Neuron (in vitro differentiated cells): ENCODE data around the gene PLCH1.

Experiments used
- H2AFZ ChIP-seq: one replicate; pipeline ENCODE4 v1.6.1; 2013; ENCODE audit warnings: low read depth, mild to moderate bottlenecking, inconsistent platforms, low read length, moderate library complexity
- H3K27me3 ChIP-seq: one replicate; pipeline ENCODE4 v1.6.1; 2013; ENCODE audit warnings: low read length; ENCODE audit not compliant: insufficient read depth
- H3K36me3 ChIP-seq: one replicate; pipeline ENCODE4 v1.6.1; 2013; ENCODE audit warnings: low read length; ENCODE audit not compliant: insufficient read depth
- H3K4me1 ChIP-seq: one replicate; pipeline ENCODE4 v1.6.1; 2013; ENCODE audit warnings: low read length; ENCODE audit not compliant: insufficient read depth
- H3K4me3 ChIP-seq: 2 replicates; pipeline ENCODE4 v1.5.1; 2013; ENCODE audit warnings: mild to moderate bottlenecking, low read length, moderate library complexity
- H3K9me3 ChIP-seq: one replicate; pipeline ENCODE4 v1.6.1; 2013; ENCODE audit warnings: low read length

PLCH1 gene

GRCh38 chr3:155428563-155428962, 316.3 kb downstream of the PLCH1 start:
- Histone ChIP-seq H3K4me3 (no peak overlapping the region), H3K9me3 (peaks cover 3% of the 10 kb centered on the region), H3K36me3 (no peaks in the 10 kb centered on the region), H3K4me1 (peaks cover 6% of the 10 kb centered on the region), H2AFZ (no peak overlapping the region), H3K27me3 (no peaks in the 10 kb centered on the region)

GRCh38 chr3:155426524-155427230, 318.2 kb downstream of the PLCH1 start:
- Histone ChIP-seq H3K36me3 (no peaks in the 10 kb centered on the region), H2AFZ (no peak overlapping the region), H3K9me3 (peaks cover 3% of the 10 kb centered on the region), H3K4me3 (no peak overlapping the region), H3K27me3 (no peaks in the 10 kb centered on the region), H3K4me1 (peaks cover 8% of the 10 kb centered on the region)

GRCh38 chr3:155425396-155425795, 319.5 kb downstream of the PLCH1 start:
- Histone ChIP-seq H3K27me3 (no peaks in the 10 kb centered on the region), H3K4me3 (no peak overlapping the region), H2AFZ (no peak overlapping the region), H3K9me3 (peaks cover 3% of the 10 kb centered on the region), H3K4me1 (peaks cover 21% of the 10 kb centered on the region), H3K36me3 (no peaks in the 10 kb centered on the region)

GRCh38 chr3:155424323-155424710, 320.6 kb downstream of the PLCH1 start:
- peaks cover 3% of the 10 kb centered on the region for H3K9me3 ChIP-seq
- H3K4me3 ChIP-seq, result no peak overlapping the region
- no peak overlapping the region for H2AFZ ChIP-seq
- H3K27me3 ChIP-seq, result no peaks in the 10 kb centered on the region
- H3K36me3 ChIP-seq, result no peaks in the 10 kb centered on the region
- H3K4me1 ChIP-seq, result peaks cover 24% of the 10 kb centered on the region

GRCh38 chr3:155423526-155424322, 321.1 kb downstream of the PLCH1 start:
- Histone ChIP-seq H3K9me3 (peaks cover 3% of the 10 kb centered on the region), H3K4me1 (peaks cover 25% of the 10 kb centered on the region), H2AFZ (no peak overlapping the region), H3K27me3 (no peaks in the 10 kb centered on the region), H3K36me3 (no peaks in the 10 kb centered on the region), H3K4me3 (no peak overlapping the region)

- no peaks in the 10 kb centered on the region for H3K36me3 ChIP-seq
- peaks cover 36% of the 10 kb centered on the region for H3K4me1 ChIP-seq
- H3K27me3 ChIP-seq, result no peaks in the 10 kb centered on the region
- no peak overlapping the region for H2AFZ ChIP-seq
- no peaks in the 10 kb centered on the region for H3K9me3 ChIP-seq
- H3K4me3 ChIP-seq, result no peak overlapping the region
These were observed 323.9 kb downstream of the PLCH1 start for GRCh38 chr3:155420881-155421486.

GRCh38 chr3:155420406-155420805, 324.5 kb downstream of the PLCH1 start:
- Histone ChIP-seq H3K4me1 (peaks cover 36% of the 10 kb centered on the region), H3K27me3 (no peaks in the 10 kb centered on the region), H2AFZ (no peak overlapping the region), H3K36me3 (no peaks in the 10 kb centered on the region), H3K4me3 (no peak overlapping the region), H3K9me3 (no peaks in the 10 kb centered on the region)

- Histone ChIP-seq H3K27me3 (no peaks in the 10 kb centered on the region), H2AFZ (no peak overlapping the region), H3K36me3 (no peaks in the 10 kb centered on the region), H3K9me3 (no peaks in the 10 kb centered on the region), H3K4me1 (peaks cover 31% of the 10 kb centered on the region), H3K4me3 (no peak overlapping the region)
These were observed 326.5 kb downstream of the PLCH1 start for GRCh38 chr3:155418407-155418806.

GRCh38 chr3:155417119-155417517, 327.8 kb downstream of the PLCH1 start:
- H2AFZ ChIP-seq, result no peak overlapping the region
- H3K36me3 ChIP-seq, result no peaks in the 10 kb centered on the region
- no peak overlapping the region for H3K4me3 ChIP-seq
- H3K9me3 ChIP-seq, result no peaks in the 10 kb centered on the region
- no peaks in the 10 kb centered on the region for H3K27me3 ChIP-seq
- H3K4me1 ChIP-seq, result peaks cover 31% of the 10 kb centered on the region

- no peak overlapping the region for H2AFZ ChIP-seq
- H3K27me3 ChIP-seq, result no peaks in the 10 kb centered on the region
- H3K4me1 ChIP-seq, result peaks cover 28% of the 10 kb centered on the region
- H3K4me3 ChIP-seq, result no peak overlapping the region
- no peaks in the 10 kb centered on the region for H3K36me3 ChIP-seq
- no peaks in the 10 kb centered on the region for H3K9me3 ChIP-seq
These were observed 328.3 kb downstream of the PLCH1 start for GRCh38 chr3:155416500-155417118.

- H3K9me3 ChIP-seq, result no peaks in the 10 kb centered on the region
- H3K4me1 ChIP-seq, result peaks cover 4% of the 10 kb centered on the region
- no peaks in the 10 kb centered on the region for H3K27me3 ChIP-seq
- no peak overlapping the region for H2AFZ ChIP-seq
- no peak overlapping the region for H3K4me3 ChIP-seq
- no peaks in the 10 kb centered on the region for H3K36me3 ChIP-seq
These were observed 332.0 kb downstream of the PLCH1 start for GRCh38 chr3:155412904-155413303.

GRCh38 chr3:155411500-155412223, 333.2 kb downstream of the PLCH1 start:
- Histone ChIP-seq H2AFZ (no peak overlapping the region), H3K9me3 (no peaks in the 10 kb centered on the region), H3K36me3 (no peaks in the 10 kb centered on the region), H3K4me1 (no peaks in the 10 kb centered on the region), H3K27me3 (no peaks in the 10 kb centered on the region), H3K4me3 (no peak overlapping the region)
